Measurements from ENCODE around the gene CRYL1. TPM values are rescaled to one million over a fixed set of nuclear protein-coding genes. Genes with fewer than 3 reads are reported as not detected.

CRYL1 gene
- total and polyA plus RNA-seq, 9 of the 15 experiments (the other 6 are each of a cell fraction or from before 2014, with no cell fraction given) = 1.0 to 6.9 (median 2.4) TPM

DNA sequence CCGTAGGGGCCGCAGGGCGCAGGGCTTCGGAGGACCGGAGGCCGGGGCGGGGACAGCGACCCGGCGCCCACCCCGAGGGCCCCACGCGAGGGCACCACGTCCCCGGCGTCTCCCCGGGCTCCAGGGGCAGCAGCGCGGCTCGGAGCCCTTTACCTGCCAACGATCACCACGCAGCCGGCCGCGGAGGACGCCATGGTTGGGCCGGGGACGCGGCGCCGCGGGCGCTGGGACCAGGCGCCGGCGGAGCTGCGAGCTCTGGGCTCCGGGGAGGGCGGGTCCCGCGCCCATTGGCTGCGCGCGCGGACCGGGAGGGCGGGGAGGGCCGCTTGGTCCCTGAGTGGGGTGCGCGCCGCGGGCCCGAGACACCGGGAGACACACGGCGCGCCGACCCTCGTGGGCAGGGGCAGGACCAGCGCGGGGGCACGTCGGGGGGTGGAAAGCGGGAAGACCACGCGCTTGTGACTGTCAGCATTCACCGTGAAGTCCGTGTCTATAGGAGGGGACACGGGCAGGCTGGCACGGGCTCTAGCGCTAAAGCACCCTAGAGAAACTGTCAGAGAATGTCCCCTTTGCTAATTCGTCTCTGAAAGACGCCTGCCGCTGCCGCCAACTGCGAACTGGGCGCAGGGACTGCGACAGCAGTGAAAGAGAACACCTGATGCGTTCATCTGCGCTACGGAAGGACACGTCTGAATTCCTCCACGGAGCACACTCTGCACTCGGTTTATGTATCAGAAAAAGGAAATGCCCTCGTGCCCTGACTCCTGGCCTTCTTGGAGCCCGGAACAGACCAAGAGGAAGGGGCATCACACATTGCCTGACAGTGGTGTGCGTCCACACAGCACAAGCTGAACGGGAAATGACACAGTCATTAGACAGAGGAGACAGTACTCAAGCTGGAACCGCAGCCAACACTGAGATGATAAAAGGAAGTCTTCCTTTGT, at the start of gene CRYL1 (continued):
- TF ChIP-seq NFE2L1 (tag; IDR thresholded peaks at IDR 0.05; ENCODE audit: borderline replicate concordance, low read depth) = no peak
- peak; percentile 66 for TF ChIP-seq CREB1 (IDR thresholded peaks at IDR 0.05)
- no peak for TF ChIP-seq CREB1 (CRISPR knock-in tag; IDR thresholded peaks at IDR 0.05)
- no peak for TF ChIP-seq ZNF780A (CRISPR knock-in tag; IDR thresholded peaks at IDR 0.05)
- no peak for TF ChIP-seq SIN3B (IDR thresholded peaks at IDR 0.05; ENCODE audit: low read depth)
- TF ChIP-seq PRMT5 (CRISPR knock-in tag; IDR thresholded peaks at IDR 0.05) = no peak
- TF ChIP-seq RHOXF2B (CRISPR knock-in tag; conservative IDR thresholded peaks at IDR 0.05) = no peak
- TF ChIP-seq NEUROD1 (IDR thresholded peaks at IDR 0.05; ENCODE audit: borderline replicate concordance, low read depth, low read length, partially characterized antibody) = no peak
- TF ChIP-seq ADNP (tag; IDR thresholded peaks at IDR 0.05) = no peak
- no peak for TF ChIP-seq ILF3 (IDR thresholded peaks at IDR 0.05; ENCODE audit: borderline replicate concordance)
- TF ChIP-seq NR4A1 (CRISPR knock-in tag; IDR thresholded peaks at IDR 0.05) = no peak
- TF ChIP-seq NR4A1 (tag; IDR thresholded peaks at IDR 0.05) = no peak
- TF ChIP-seq CREBBP (IDR thresholded peaks at IDR 0.05; ENCODE audit: low read depth, low read length) = no peak
- no peak for TF ChIP-seq ZEB2 (IDR thresholded peaks at IDR 0.05)
- TF ChIP-seq, protein P1, sequence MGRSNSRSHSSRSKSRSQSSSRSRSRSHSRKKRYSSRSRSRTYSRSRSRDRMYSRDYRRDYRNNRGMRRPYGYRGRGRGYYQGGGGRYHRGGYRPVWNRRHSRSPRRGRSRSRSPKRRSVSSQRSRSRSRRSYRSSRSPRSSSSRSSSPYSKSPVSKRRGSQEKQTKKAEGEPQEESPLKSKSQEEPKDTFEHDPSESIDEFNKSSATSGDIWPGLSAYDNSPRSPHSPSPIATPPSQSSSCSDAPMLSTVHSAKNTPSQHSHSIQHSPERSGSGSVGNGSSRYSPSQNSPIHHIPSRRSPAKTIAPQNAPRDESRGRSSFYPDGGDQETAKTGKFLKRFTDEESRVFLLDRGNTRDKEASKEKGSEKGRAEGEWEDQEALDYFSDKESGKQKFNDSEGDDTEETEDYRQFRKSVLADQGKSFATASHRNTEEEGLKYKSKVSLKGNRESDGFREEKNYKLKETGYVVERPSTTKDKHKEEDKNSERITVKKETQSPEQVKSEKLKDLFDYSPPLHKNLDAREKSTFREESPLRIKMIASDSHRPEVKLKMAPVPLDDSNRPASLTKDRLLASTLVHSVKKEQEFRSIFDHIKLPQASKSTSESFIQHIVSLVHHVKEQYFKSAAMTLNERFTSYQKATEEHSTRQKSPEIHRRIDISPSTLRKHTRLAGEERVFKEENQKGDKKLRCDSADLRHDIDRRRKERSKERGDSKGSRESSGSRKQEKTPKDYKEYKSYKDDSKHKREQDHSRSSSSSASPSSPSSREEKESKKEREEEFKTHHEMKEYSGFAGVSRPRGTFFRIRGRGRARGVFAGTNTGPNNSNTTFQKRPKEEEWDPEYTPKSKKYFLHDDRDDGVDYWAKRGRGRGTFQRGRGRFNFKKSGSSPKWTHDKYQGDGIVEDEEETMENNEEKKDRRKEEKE (IDR thresholded peaks at IDR 0.05; ENCODE audit: borderline replicate concordance in 1 of 2, control insufficient read depth in 1 of 2, low read depth in 2 of 2, low read length in 1 of 2) = no peak
- TF ChIP-seq, protein P2, sequence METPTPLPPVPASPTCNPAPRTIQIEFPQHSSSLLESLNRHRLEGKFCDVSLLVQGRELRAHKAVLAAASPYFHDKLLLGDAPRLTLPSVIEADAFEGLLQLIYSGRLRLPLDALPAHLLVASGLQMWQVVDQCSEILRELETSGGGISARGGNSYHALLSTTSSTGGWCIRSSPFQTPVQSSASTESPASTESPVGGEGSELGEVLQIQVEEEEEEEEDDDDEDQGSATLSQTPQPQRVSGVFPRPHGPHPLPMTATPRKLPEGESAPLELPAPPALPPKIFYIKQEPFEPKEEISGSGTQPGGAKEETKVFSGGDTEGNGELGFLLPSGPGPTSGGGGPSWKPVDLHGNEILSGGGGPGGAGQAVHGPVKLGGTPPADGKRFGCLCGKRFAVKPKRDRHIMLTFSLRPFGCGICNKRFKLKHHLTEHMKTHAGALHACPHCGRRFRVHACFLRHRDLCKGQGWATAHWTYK (CRISPR knock-in tag; IDR thresholded peaks at IDR 0.05) = no peak
- TF ChIP-seq ZNF408 (CRISPR knock-in tag; IDR thresholded peaks at IDR 0.05; ENCODE audit: low read depth) = no peak
- TF ChIP-seq, protein P3, sequence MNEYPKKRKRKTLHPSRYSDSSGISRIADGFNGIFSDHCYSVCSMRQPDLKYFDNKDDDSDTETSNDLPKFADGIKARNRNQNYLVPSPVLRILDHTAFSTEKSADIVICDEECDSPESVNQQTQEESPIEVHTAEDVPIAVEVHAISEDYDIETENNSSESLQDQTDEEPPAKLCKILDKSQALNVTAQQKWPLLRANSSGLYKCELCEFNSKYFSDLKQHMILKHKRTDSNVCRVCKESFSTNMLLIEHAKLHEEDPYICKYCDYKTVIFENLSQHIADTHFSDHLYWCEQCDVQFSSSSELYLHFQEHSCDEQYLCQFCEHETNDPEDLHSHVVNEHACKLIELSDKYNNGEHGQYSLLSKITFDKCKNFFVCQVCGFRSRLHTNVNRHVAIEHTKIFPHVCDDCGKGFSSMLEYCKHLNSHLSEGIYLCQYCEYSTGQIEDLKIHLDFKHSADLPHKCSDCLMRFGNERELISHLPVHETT (CRISPR knock-in tag; conservative IDR thresholded peaks at IDR 0.05 in 1 of 2, IDR thresholded peaks at IDR 0.05 in 1 of 2) = no peak
- no peak for TF ChIP-seq XRCC4 (IDR thresholded peaks at IDR 0.05; ENCODE audit: extremely low read depth, insufficient read depth, insufficient read length)
- TF ChIP-seq ZNF589 (CRISPR knock-in tag; IDR thresholded peaks at IDR 0.05; ENCODE audit: low read depth) = no peak
- TF ChIP-seq CC2D1A (IDR thresholded peaks at IDR 0.05) = no peak
- TF ChIP-seq SUPT5H (IDR thresholded peaks at IDR 0.05) = 0 out of 2 replicates have a peak, but pooled peaks have one; percentile 48
- TF ChIP-seq CREM (IDR thresholded peaks at IDR 0.05; ENCODE audit: low read depth) = peak; percentile 78
- no peak for TF ChIP-seq ZNF696 (CRISPR knock-in tag; conservative IDR thresholded peaks at IDR 0.05)

Measured in K562 (cell line).